DMS114 treated with DMSO at 0.1 percent for 48 hours (cell line): ENCODE measurements around the gene GHITM.

Source experiments
- DNase-seq: peaks from one replicate; lab custom pipeline; 2025; ENCODE audit not compliant: unreplicated experiment; lab: John Stamatoyannopoulos, UW

The GHITM gene

DNA sequence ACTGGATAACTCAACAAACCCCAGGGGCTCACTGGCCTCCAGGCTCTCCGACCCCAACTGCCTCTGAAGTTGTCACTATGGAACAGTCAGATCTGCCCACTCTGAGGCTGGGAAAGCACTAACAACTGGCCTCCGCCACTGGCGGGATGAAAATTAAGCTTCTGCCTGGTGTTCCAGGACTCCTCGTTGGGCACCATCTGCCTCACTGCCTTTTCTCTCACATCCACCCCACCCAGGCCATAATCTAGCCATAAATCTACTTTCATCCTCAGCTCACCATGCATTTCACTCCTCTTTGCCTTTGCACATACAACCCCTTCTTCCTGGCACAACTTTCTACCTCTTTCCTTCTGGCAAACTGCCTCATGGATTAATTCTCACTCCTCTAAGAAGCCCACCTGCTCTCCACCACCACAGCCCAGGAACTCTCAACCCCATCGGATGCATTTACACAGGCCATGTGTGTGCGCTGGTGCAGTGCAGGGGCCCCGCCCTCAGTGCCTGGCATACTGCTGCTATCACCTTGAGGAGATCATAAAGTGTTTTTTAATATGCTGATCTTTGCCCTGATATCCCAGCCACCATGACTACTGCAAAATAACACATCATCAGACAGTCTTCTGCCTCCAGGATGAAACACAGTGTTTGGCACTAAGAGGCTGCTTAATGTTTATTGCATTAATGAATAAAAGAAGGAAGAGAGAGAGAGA, 59.1 kb downstream of the GHITM start:
- DNase-seq = no peak

- no peak for DNase-seq
Observed at GRCh38 chr10:84200537-84201243, 61.4 kb downstream of the GHITM start.

DNA sequence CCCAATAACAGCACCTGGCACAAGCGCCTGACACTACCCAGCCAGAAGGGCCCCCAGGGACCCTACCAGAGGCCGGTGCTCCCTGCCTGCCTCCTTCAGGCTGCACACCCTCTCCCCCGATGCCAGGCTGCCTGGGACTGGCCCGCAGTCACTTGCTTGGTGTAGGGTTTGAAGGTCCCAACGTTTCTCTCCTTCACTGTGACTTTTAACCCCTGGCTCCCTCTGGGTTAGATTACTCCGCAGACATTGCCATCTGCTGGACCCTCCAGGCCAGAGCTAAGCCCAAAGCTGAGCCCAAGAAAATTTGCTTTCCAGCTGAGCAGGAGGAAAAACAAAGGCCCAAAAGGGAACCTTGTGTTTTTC, 61.9 kb downstream of the GHITM start:
- DNase-seq = no peak

- DNase-seq = no peak
Observed at GRCh38 chr10:84201682-84202081, 62.4 kb downstream of the GHITM start.

GRCh38 chr10:84202349-84202748, 63.0 kb downstream of the GHITM start:
- DNase-seq = no peak
